PFSK-1 (cell line): Measurements from ENCODE around the gene CDKN2B-AS1.

Source experiments
- POLR2AphosphoS5 ChIP-seq: IDR thresholded peaks from 2 replicates; pipeline ENCODE4 v1.6.1; 2012; ENCODE audit warnings: low read depth, mild to moderate bottlenecking, control low read depth, low read length, moderate library complexity
- SIN3A ChIP-seq: IDR thresholded peaks from 2 replicates; pipeline ENCODE4 v1.6.1; 2012; ENCODE audit warnings: mild to moderate bottlenecking, low read length, moderate library complexity, borderline replicate concordance; ENCODE audit not compliant: insufficient read depth
- TF ChIP-seq, protein P1 (sequence below), 2 experiments: IDR thresholded peaks; 2 replicates each; pipeline versions ENCODE4 v1.6.1 to v1.8.0; 2011 to 2012; ENCODE audit warnings: low read depth in 2 of 2, low read length in 2 of 2, control low read depth in 1 of 2, inconsistent platforms in 1 of 2, mild to moderate bottlenecking in 1 of 2, moderate library complexity in 1 of 2; ENCODE audit not compliant: insufficient read depth in 1 of 2

DNA sequence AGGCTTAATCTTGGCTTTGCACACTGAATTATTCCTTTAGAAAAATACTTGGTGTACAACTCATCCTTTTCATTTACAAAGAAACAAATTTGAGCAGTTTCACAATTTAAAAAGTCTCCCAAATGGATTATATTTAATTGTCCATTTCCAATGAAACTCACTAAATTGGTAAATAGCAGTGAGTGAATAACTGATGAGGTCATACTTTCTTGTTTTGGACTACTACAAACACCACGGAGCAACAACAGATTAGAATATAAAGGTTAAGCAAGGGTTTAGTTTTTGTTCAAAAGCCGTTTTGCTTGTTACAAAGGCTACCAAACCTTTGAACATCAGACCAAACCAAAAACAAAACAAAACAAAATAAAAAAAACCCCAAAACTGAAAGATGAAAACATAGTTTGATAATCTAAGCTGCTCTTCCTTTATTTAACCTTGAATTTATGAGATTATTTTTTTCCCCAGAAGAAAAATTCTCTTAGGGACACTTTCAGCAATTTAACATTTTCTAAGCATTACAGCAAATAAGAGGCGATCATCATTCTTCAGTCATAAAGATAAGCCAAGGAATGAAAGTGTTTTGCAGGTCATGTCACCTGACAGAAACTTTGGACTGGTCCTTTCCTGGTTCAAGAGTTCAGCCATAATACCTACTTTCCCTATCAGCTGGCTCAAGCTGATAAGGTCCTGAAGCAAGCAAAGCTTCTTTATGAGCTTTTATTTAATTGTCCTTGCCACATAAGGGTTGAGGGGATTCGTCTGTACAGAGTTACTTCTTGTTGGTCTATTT is 114.2 kb downstream of the CDKN2B-AS1 start:
- no peak for TF ChIP-seq POLR2AphosphoS5
- no peak for TF ChIP-seq SIN3A
- TF ChIP-seq, protein P1, sequence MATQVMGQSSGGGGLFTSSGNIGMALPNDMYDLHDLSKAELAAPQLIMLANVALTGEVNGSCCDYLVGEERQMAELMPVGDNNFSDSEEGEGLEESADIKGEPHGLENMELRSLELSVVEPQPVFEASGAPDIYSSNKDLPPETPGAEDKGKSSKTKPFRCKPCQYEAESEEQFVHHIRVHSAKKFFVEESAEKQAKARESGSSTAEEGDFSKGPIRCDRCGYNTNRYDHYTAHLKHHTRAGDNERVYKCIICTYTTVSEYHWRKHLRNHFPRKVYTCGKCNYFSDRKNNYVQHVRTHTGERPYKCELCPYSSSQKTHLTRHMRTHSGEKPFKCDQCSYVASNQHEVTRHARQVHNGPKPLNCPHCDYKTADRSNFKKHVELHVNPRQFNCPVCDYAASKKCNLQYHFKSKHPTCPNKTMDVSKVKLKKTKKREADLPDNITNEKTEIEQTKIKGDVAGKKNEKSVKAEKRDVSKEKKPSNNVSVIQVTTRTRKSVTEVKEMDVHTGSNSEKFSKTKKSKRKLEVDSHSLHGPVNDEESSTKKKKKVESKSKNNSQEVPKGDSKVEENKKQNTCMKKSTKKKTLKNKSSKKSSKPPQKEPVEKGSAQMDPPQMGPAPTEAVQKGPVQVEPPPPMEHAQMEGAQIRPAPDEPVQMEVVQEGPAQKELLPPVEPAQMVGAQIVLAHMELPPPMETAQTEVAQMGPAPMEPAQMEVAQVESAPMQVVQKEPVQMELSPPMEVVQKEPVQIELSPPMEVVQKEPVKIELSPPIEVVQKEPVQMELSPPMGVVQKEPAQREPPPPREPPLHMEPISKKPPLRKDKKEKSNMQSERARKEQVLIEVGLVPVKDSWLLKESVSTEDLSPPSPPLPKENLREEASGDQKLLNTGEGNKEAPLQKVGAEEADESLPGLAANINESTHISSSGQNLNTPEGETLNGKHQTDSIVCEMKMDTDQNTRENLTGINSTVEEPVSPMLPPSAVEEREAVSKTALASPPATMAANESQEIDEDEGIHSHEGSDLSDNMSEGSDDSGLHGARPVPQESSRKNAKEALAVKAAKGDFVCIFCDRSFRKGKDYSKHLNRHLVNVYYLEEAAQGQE (IDR thresholded peaks at IDR 0.05; ENCODE audit: insufficient read depth in 1 of 2, low read depth in 2 of 2, low read length in 2 of 2): no peak
